Activated naive CD8-positive, alpha-beta T cell treated with anti-CD3 and anti-CD28 coated beads, Interleukin-2, amount 50 U/mL, for 16 hours (primary cell): ENCODE results near the gene TM9SF3.

Experiments
- DNase-seq: peaks from one replicate; pipeline ENCODE4 v3.0.0-alpha.2; 2020; ENCODE audit warnings: low read depth, low spot score

TM9SF3 gene

GRCh38 chr10:96511044-96511945 lies 75.5 kb downstream of the TM9SF3 start:
- DNase-seq = no peak

- no peak for DNase-seq
These were observed 77.7 kb downstream of the TM9SF3 start for GRCh38 chr10:96509017-96509641.

GRCh38 chr10:96507044-96507443 lies 79.8 kb downstream of the TM9SF3 start:
- DNase-seq = no peak

GRCh38 chr10:96505150-96506136 lies 81.4 kb downstream of the TM9SF3 start:
- no peak for DNase-seq

GRCh38 chr10:96502561-96503282 lies 84.1 kb downstream of the TM9SF3 start:
- DNase-seq = no peak

GRCh38 chr10:96501985-96502384 lies 84.8 kb downstream of the TM9SF3 start:
- DNase-seq = no peak

GRCh38 chr10:96500519-96500918 lies 86.3 kb downstream of the TM9SF3 start:
- no peak for DNase-seq

GRCh38 chr10:96500050-96500449 lies 86.8 kb downstream of the TM9SF3 start:
- no peak for DNase-seq

GRCh38 chr10:96497391-96497790 lies 89.4 kb downstream of the TM9SF3 start:
- DNase-seq = no peak

GRCh38 chr10:96496281-96496925 lies 90.4 kb downstream of the TM9SF3 start:
- DNase-seq = no peak

GRCh38 chr10:96495544-96495943 lies 91.3 kb downstream of the TM9SF3 start:
- no peak for DNase-seq

GRCh38 chr10:96494694-96495093 lies 92.1 kb downstream of the TM9SF3 start:
- DNase-seq = no peak

- DNase-seq = no peak
These were observed 92.8 kb downstream of the TM9SF3 start for GRCh38 chr10:96493871-96494525.

GRCh38 chr10:96493254-96493653 lies 93.6 kb downstream of the TM9SF3 start:
- DNase-seq = no peak

GRCh38 chr10:96491303-96491702 lies 95.5 kb downstream of the TM9SF3 start:
- no peak for DNase-seq

GRCh38 chr10:96488161-96488935 lies 98.5 kb downstream of the TM9SF3 start:
- DNase-seq = no peak

GRCh38 chr10:96482815-96483588 lies 103.8 kb downstream of the TM9SF3 start:
- DNase-seq = no peak

- DNase-seq = no peak
These were observed 108.5 kb downstream of the TM9SF3 start for GRCh38 chr10:96478355-96478754.

- no peak for DNase-seq
These were observed 112.9 kb downstream of the TM9SF3 start for GRCh38 chr10:96473866-96474265.
